ENCODE data around the gene CTNS.

Gene CTNS

DNA sequence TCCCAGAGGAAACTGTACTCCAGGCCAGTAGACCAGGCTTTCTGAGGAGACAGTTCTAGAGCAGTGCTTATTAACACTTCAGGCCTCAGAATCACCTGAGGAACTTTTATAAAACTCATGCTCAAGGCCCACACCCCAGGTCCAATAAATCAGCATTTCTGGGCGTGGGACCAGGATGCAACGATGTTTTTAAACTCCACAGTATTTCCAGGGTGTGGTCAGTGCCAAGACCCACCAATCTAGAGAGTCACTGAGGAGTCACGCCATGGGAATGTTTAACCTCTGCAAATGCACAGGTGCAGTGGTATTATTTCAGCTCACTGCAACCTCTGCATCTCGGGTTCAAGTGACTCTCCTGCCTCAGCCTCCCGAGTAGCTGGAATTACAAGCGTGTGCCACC, 23.4 kb upstream of the CTNS start:
- Histone ChIP-seq H4K91ac (ENCODE audit: low read length) (no peak overlapping the region), H3K4ac (ENCODE audit: low read depth in 1 of 2, low read length in 2 of 2) (no peak overlapping the region), H3K9ac (ENCODE audit: low read length) (no peak overlapping the region), H3K9me3 (ENCODE audit: control insufficient read depth, low read length) (no peaks in the 10 kb centered on the region), H3K4me1 (ENCODE audit: control insufficient read depth, insufficient read depth, low read depth, low read length) (peaks cover 2% of the 10 kb centered on the region), H2BK120ac (ENCODE audit: low read depth, low read length) (no peak overlapping the region), H3K18ac (ENCODE audit: low read depth in 1 of 2, low read length in 2 of 2) (no peak overlapping the region), H2BK5ac (ENCODE audit: low read depth, low read length, poor library complexity, severe bottlenecking) (no peak overlapping the region), H3K79me1 (replicated peaks; ENCODE audit: low read length, poor library complexity, severe bottlenecking) (peaks cover 4% of the 10 kb centered on the region), H4K8ac (ENCODE audit: low read length) (no peak overlapping the region), H3K36me3 (ENCODE audit: control insufficient read depth in 1 of 2, insufficient read depth in 2 of 2, low read depth in 1 of 2, low read length in 2 of 2) (peaks cover 52 to 80% of the 10 kb centered on the region in 2 experiments), H2BK15ac (ENCODE audit: low read depth, poor library complexity, severe bottlenecking) (no peak overlapping the region), H3K23ac (ENCODE audit: low read length in 2 of 2) (no peak overlapping the region), H3K27ac (ENCODE audit: low read length, poor library complexity, severe bottlenecking) (no peak overlapping the region), H2BK12ac (ENCODE audit: low read length in 2 of 2) (no peak overlapping the region), H2AK5ac (ENCODE audit: low read length, severe bottlenecking) (no peak overlapping the region), H3K4me2 (ENCODE audit: low read length, poor library complexity, severe bottlenecking) (no peak overlapping the region), H2AFZ (ENCODE audit: low read depth, low read length) (no peak overlapping the region), H3K4me3 (ENCODE audit: insufficient read depth in 1 of 2, low read depth in 1 of 2, low read length in 2 of 2) (no peak overlapping the region), H3K27me3 (ENCODE audit: control insufficient read depth in 1 of 2, insufficient read depth in 1 of 2, low read length in 2 of 2) (no peaks in the 10 kb centered on the region), H3K14ac (ENCODE audit: low read length in 2 of 2) (no peak overlapping the region)
- no peak for DNase-seq
- 99% methylated on average over 6 of the region's 6 CpGs for WGBS

- H2AFZ ChIP-seq (ENCODE audit: low read depth, low read length) = no peak overlapping the region
- no peak overlapping the region for H3K14ac ChIP-seq (ENCODE audit: low read length in 2 of 2)
- H3K27me3 ChIP-seq (ENCODE audit: control insufficient read depth in 1 of 2, insufficient read depth in 1 of 2, low read length in 2 of 2) = no peaks in the 10 kb centered on the region
- no peak overlapping the region for H2BK120ac ChIP-seq (ENCODE audit: low read depth, low read length)
- H2AK5ac ChIP-seq (ENCODE audit: low read length, severe bottlenecking) = no peak overlapping the region
- no peak overlapping the region for H2BK12ac ChIP-seq (ENCODE audit: low read length in 2 of 2)
- H3K9ac ChIP-seq (ENCODE audit: low read length) = no peak overlapping the region
- no peak overlapping the region for H3K23ac ChIP-seq (ENCODE audit: low read length in 2 of 2)
- 96% methylated on average over 18 of the region's 18 CpGs for WGBS
- peaks cover 2% of the 10 kb centered on the region for H3K4me1 ChIP-seq (ENCODE audit: control insufficient read depth, insufficient read depth, low read depth, low read length)
- H3K4ac ChIP-seq (ENCODE audit: low read depth in 1 of 2, low read length in 2 of 2) = no peak overlapping the region
- peaks cover 1% of the 10 kb centered on the region for H3K79me1 ChIP-seq (replicated peaks; ENCODE audit: low read length, poor library complexity, severe bottlenecking)
- H2BK5ac ChIP-seq (ENCODE audit: low read depth, low read length, poor library complexity, severe bottlenecking) = no peak overlapping the region
- H4K8ac ChIP-seq (ENCODE audit: low read length) = no peak overlapping the region
- H4K91ac ChIP-seq (ENCODE audit: low read length) = no peak overlapping the region
- H3K36me3 ChIP-seq (ENCODE audit: control insufficient read depth in 1 of 2, insufficient read depth in 2 of 2, low read depth in 1 of 2, low read length in 2 of 2) = peaks cover 40 to 75% of the 10 kb centered on the region in 2 experiments
- no peak for DNase-seq
- H3K27ac ChIP-seq (ENCODE audit: low read length, poor library complexity, severe bottlenecking) = no peak overlapping the region
- H3K9me3 ChIP-seq (ENCODE audit: control insufficient read depth, low read length) = no peaks in the 10 kb centered on the region
- no peak overlapping the region for H2BK15ac ChIP-seq (ENCODE audit: low read depth, poor library complexity, severe bottlenecking)
- H3K4me2 ChIP-seq (ENCODE audit: low read length, poor library complexity, severe bottlenecking) = no peak overlapping the region
- H3K4me3 ChIP-seq (ENCODE audit: insufficient read depth in 1 of 2, low read depth in 1 of 2, low read length in 2 of 2) = no peak overlapping the region
- H3K18ac ChIP-seq (ENCODE audit: low read depth in 1 of 2, low read length in 2 of 2) = no peak overlapping the region
Measured at GRCh38 chr17:3615160-3615870, 21.2 kb upstream of the CTNS start.

GRCh38 chr17:3621146-3621720, 15.3 kb upstream of the CTNS start:
- H3K14ac ChIP-seq (ENCODE audit: low read length in 2 of 2) = no peak overlapping the region

DNA sequence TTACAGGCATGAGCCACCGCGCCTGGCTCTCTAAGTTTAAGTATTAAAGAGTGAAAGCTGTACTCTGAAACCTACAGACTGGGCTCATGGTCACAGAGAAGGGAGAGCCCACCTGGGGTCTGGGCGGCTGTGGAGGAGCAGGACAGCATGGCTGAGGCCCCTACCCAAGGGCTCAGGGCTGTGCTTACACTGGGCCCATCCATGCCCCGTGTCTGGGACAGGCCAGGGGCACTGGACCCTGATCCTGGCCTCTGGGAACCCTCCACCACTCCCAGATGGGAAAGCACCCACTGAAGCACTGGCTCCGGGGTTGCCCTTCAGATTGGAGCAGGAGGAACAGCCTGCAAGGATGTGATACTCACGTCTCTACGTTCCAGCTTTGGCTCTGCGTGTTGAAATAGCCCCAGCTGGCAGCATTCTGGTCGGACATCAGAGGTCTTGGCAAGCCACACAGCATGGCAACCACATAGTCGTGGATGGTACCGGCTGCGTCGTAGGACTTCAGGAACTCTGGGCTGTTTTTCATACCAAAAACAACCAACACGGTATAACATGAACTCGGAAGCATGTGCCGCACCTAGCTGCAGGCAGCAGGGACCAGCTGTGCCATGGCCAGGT, 13.5 kb upstream of the CTNS start:
- H3K4me1 ChIP-seq (ENCODE audit: control insufficient read depth, insufficient read depth, low read depth, low read length) = no peaks in the 10 kb centered on the region
- H3K18ac ChIP-seq (ENCODE audit: low read depth in 1 of 2, low read length in 2 of 2) = no peak overlapping the region
- no peak overlapping the region for H3K23ac ChIP-seq (ENCODE audit: low read length in 2 of 2)
- no peak overlapping the region for H4K8ac ChIP-seq (ENCODE audit: low read length)
- H3K27me3 ChIP-seq (ENCODE audit: control insufficient read depth in 1 of 2, insufficient read depth in 1 of 2, low read length in 2 of 2) = no peaks in the 10 kb centered on the region
- no peak overlapping the region for H3K14ac ChIP-seq (ENCODE audit: low read length in 2 of 2)
- H2BK15ac ChIP-seq (ENCODE audit: low read depth, poor library complexity, severe bottlenecking) = no peak overlapping the region
- H3K4me2 ChIP-seq (ENCODE audit: low read length, poor library complexity, severe bottlenecking) = no peak overlapping the region
- H2BK120ac ChIP-seq (ENCODE audit: low read depth, low read length) = no peak overlapping the region
- 97% methylated on average over 16 of the region's 16 CpGs for WGBS
- peaks cover 11% of the 10 kb centered on the region for H3K79me1 ChIP-seq (replicated peaks; ENCODE audit: low read length, poor library complexity, severe bottlenecking)
- H3K4me3 ChIP-seq (ENCODE audit: insufficient read depth in 1 of 2, low read depth in 1 of 2, low read length in 2 of 2) = no peak overlapping the region
- H2AFZ ChIP-seq (ENCODE audit: low read depth, low read length) = no peak overlapping the region
- H2AK5ac ChIP-seq (ENCODE audit: low read length, severe bottlenecking) = no peak overlapping the region
- DNase-seq = no peak
- no peak overlapping the region for H4K91ac ChIP-seq (ENCODE audit: low read length)
- H3K4ac ChIP-seq (ENCODE audit: low read depth in 1 of 2, low read length in 2 of 2) = no peak overlapping the region
- no peak overlapping the region for H2BK12ac ChIP-seq (ENCODE audit: low read length in 2 of 2)
- no peaks in the 10 kb centered on the region for H3K9me3 ChIP-seq (ENCODE audit: control insufficient read depth, low read length)
- H3K36me3 ChIP-seq (ENCODE audit: control insufficient read depth in 1 of 2, insufficient read depth in 2 of 2, low read depth in 1 of 2, low read length in 2 of 2) = peaks cover 47 to 78% of the 10 kb centered on the region in 2 experiments
- no peak overlapping the region for H3K9ac ChIP-seq (ENCODE audit: low read length)
- H3K27ac ChIP-seq (ENCODE audit: low read length, poor library complexity, severe bottlenecking) = no peak overlapping the region
- no peak overlapping the region for H2BK5ac ChIP-seq (ENCODE audit: low read depth, low read length, poor library complexity, severe bottlenecking)

More at GRCh38 chr17:3621146-3621720, 15.3 kb upstream of the CTNS start:
- H3K9ac ChIP-seq (ENCODE audit: low read length) = no peak overlapping the region
- H2BK12ac ChIP-seq (ENCODE audit: low read length in 2 of 2) = no peak overlapping the region
- no peaks in the 10 kb centered on the region for H3K9me3 ChIP-seq (ENCODE audit: control insufficient read depth, low read length)
- no peak overlapping the region for H2BK5ac ChIP-seq (ENCODE audit: low read depth, low read length, poor library complexity, severe bottlenecking)
- H3K27me3 ChIP-seq (ENCODE audit: control insufficient read depth in 1 of 2, insufficient read depth in 1 of 2, low read length in 2 of 2) = no peaks in the 10 kb centered on the region
- H3K36me3 ChIP-seq (ENCODE audit: control insufficient read depth in 1 of 2, insufficient read depth in 2 of 2, low read depth in 1 of 2, low read length in 2 of 2) = peaks cover 48 to 77% of the 10 kb centered on the region in 2 experiments
- H2BK15ac ChIP-seq (ENCODE audit: low read depth, poor library complexity, severe bottlenecking) = no peak overlapping the region
- H3K4me2 ChIP-seq (ENCODE audit: low read length, poor library complexity, severe bottlenecking) = no peak overlapping the region
- H3K4ac ChIP-seq (ENCODE audit: low read depth in 1 of 2, low read length in 2 of 2) = no peak overlapping the region
- H2AK5ac ChIP-seq (ENCODE audit: low read length, severe bottlenecking) = no peak overlapping the region
- no peak overlapping the region for H2BK120ac ChIP-seq (ENCODE audit: low read depth, low read length)
- no peak for DNase-seq
- no peaks in the 10 kb centered on the region for H3K4me1 ChIP-seq (ENCODE audit: control insufficient read depth, insufficient read depth, low read depth, low read length)
- H4K8ac ChIP-seq (ENCODE audit: low read length) = no peak overlapping the region
- H2AFZ ChIP-seq (ENCODE audit: low read depth, low read length) = no peak overlapping the region
- no peak overlapping the region for H3K4me3 ChIP-seq (ENCODE audit: insufficient read depth in 1 of 2, low read depth in 1 of 2, low read length in 2 of 2)
- H3K27ac ChIP-seq (ENCODE audit: low read length, poor library complexity, severe bottlenecking) = no peak overlapping the region
- H3K23ac ChIP-seq (ENCODE audit: low read length in 2 of 2) = no peak overlapping the region
- H3K79me1 ChIP-seq (replicated peaks; ENCODE audit: low read length, poor library complexity, severe bottlenecking) = peaks cover 10% of the 10 kb centered on the region
- no peak overlapping the region for H3K18ac ChIP-seq (ENCODE audit: low read depth in 1 of 2, low read length in 2 of 2)
- WGBS = 97% methylated on average over 8 of the region's 8 CpGs
- no peak overlapping the region for H4K91ac ChIP-seq (ENCODE audit: low read length)

Data from mesenchymal stem cell (in vitro differentiated cells and primary cell).